Activated T-cell treated with anti-CD3 and anti-CD28 coated beads for 4 hours (primary cell): ENCODE measurements around the gene DTD2.

Experiments used
- DNase-seq: peaks from one replicate; pipeline ENCODE4 v3.0.0-alpha.2; 2020

Gene DTD2

DNA sequence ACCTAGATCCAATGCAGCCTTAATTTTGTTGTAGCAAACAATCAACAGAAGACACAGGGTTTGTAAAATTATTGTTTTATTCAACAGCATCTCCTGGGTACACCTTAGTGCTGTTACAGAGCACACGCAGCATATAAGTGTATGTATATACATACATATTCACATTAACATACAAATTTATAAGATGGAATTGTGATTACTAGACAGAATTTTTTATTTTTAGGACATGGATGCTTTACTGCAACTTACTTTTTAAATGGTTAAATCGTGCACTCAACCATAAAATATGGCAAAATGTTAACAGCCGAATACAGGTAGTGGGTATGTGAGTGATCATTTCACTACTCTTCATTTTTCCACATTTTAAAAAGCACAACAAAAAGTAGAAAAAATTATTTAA, 53.6 kb downstream of the DTD2 start:
- DNase-seq: no peak

DNA sequence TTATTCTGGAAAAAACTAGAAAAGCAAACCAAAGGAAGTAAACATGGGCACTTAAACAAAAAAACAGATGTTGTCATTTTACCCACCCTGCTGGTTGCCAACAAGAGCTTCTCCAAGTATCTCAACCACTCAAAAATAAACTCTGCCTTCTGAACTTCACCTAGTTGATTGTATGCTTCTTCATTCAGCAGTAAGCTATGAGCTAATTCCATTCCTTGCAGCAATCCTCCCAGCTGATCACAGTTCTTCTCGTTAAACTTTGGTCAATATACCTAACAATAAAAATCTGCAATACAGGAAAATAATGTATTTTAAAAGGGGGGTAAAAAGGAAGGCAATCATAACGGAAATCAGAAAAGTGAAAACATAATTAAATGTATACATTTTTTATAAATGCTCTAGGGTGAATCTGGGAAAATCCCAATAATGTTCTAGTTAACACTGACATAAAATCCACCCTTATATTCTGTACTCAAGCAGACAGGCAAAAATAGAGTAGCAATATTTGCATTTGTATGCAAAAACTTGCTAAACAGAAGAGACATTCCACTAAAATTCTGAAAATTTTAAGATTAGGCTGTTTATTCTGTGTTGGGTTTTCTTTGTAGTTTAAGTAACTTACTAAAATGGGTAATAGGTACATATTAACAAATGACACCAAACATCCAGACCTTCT, 54.4 kb downstream of the DTD2 start:
- no peak for DNase-seq

- DNase-seq: no peak
Observed at GRCh38 chr14:31401369-31401932, 55.9 kb downstream of the DTD2 start.

DNA sequence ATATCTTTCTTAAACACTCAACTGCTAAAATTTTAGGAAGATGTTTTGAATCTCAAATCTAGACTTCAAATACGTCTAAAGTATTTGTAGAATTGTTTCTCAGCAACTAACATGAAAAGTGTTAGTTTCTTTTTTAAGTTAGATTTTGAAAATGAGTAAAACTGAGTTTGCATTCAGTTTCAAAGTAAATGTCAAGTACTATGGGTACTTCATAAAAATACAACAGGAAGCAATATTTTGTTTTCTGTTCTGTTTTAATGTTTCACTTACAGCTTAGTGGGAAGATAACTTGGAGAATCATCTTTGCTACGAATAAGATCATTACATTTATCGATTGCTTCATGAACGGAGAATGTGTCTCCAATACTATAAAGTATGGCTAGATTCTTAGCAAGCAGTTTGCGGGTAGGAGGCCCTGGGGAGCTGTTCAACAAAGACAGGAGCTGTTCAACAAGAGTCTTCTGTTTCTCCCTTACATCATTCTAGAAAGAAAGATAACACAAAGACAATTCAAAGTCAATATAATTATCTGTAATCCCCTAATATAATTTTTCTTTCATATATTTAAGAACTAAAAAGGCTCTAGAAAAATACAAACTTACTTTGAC, 57.2 kb downstream of the DTD2 start:
- no peak for DNase-seq
